ENCODE results near the gene CTDSP2.
"Not testable (repeated sequence)": the region's sequence is repeated elsewhere in the genome, so short reads cannot be mapped to it uniquely, and the experiment has no call there.

CTDSP2 gene

GRCh38 chr12:57866308-57867019 lies 19.9 kb upstream of the CTDSP2 start:
- peaks cover 3% of the 10 kb centered on the region for H3K27me3 ChIP-seq (replicated peaks; ENCODE audit: control insufficient read depth, insufficient read depth, low read length, poor library complexity, severe bottlenecking)
- H3K9me3 ChIP-seq (ENCODE audit: control insufficient read depth, low read length): no peaks in the 10 kb centered on the region
- H3K27ac ChIP-seq (ENCODE audit: insufficient read depth, low read length, poor library complexity, severe bottlenecking): no peak overlapping the region
- H3K4me1 ChIP-seq (ENCODE audit: control insufficient read depth, insufficient read depth, low read length, poor library complexity, severe bottlenecking): no peaks in the 10 kb centered on the region
- H3K4me3 ChIP-seq (ENCODE audit: insufficient read depth, low read depth, low read length, poor library complexity, severe bottlenecking): no peak overlapping the region
- H3K36me3 ChIP-seq (ENCODE audit: control insufficient read depth, insufficient read depth, low read length): no peaks in the 10 kb centered on the region
- DNase-seq: no peak

- Histone ChIP-seq H3K9me3 (ENCODE audit: control insufficient read depth, low read length) (no peaks in the 10 kb centered on the region), H3K36me3 (ENCODE audit: control insufficient read depth, insufficient read depth, low read length) (no peaks in the 10 kb centered on the region), H3K4me3 (ENCODE audit: insufficient read depth, low read depth, low read length, poor library complexity, severe bottlenecking) (peak overlapping the region; percentile 65), H3K4me1 (ENCODE audit: control insufficient read depth, insufficient read depth, low read length, poor library complexity, severe bottlenecking) (no peaks in the 10 kb centered on the region), H3K27me3 (replicated peaks; ENCODE audit: control insufficient read depth, insufficient read depth, low read length, poor library complexity, severe bottlenecking) (peaks cover 3% of the 10 kb centered on the region), H3K27ac (ENCODE audit: insufficient read depth, low read length, poor library complexity, severe bottlenecking) (no peak overlapping the region)
- peak in 1 of 3 donors; percentile 28 for DNase-seq
Observed at GRCh38 chr12:57865084-57865751, 18.7 kb upstream of the CTDSP2 start.

GRCh38 chr12:57864442-57865083 lies 18.0 kb upstream of the CTDSP2 start:
- no peaks in the 10 kb centered on the region for H3K36me3 ChIP-seq (ENCODE audit: control insufficient read depth, insufficient read depth, low read length)
- no peaks in the 10 kb centered on the region for H3K4me1 ChIP-seq (ENCODE audit: control insufficient read depth, insufficient read depth, low read length, poor library complexity, severe bottlenecking)
- peaks cover 3% of the 10 kb centered on the region for H3K27me3 ChIP-seq (replicated peaks; ENCODE audit: control insufficient read depth, insufficient read depth, low read length, poor library complexity, severe bottlenecking)
- H3K9me3 ChIP-seq (ENCODE audit: control insufficient read depth, low read length): no peaks in the 10 kb centered on the region
- DNase-seq: no peak
- H3K27ac ChIP-seq (ENCODE audit: insufficient read depth, low read length, poor library complexity, severe bottlenecking): no peak overlapping the region
- peak overlapping the region; percentile 65 for H3K4me3 ChIP-seq (ENCODE audit: insufficient read depth, low read depth, low read length, poor library complexity, severe bottlenecking)

- Histone ChIP-seq H3K27ac (ENCODE audit: insufficient read depth, low read length, poor library complexity, severe bottlenecking) (no peak overlapping the region), H3K27me3 (replicated peaks; ENCODE audit: control insufficient read depth, insufficient read depth, low read length, poor library complexity, severe bottlenecking) (peaks cover 3% of the 10 kb centered on the region), H3K36me3 (ENCODE audit: control insufficient read depth, insufficient read depth, low read length) (no peaks in the 10 kb centered on the region), H3K9me3 (ENCODE audit: control insufficient read depth, low read length) (no peaks in the 10 kb centered on the region), H3K4me1 (ENCODE audit: control insufficient read depth, insufficient read depth, low read length, poor library complexity, severe bottlenecking) (no peaks in the 10 kb centered on the region), H3K4me3 (ENCODE audit: insufficient read depth, low read depth, low read length, poor library complexity, severe bottlenecking) (no peak overlapping the region)
- no peak for DNase-seq
Observed at GRCh38 chr12:57863676-57864075, 17.1 kb upstream of the CTDSP2 start.

GRCh38 chr12:57861967-57862366 lies 15.4 kb upstream of the CTDSP2 start:
- no peak overlapping the region for H3K27ac ChIP-seq (ENCODE audit: insufficient read depth, low read length, poor library complexity, severe bottlenecking)
- no peak for DNase-seq
- H3K9me3 ChIP-seq (ENCODE audit: control insufficient read depth, low read length): no peaks in the 10 kb centered on the region
- H3K36me3 ChIP-seq (ENCODE audit: control insufficient read depth, insufficient read depth, low read length): no peaks in the 10 kb centered on the region
- peaks cover 3% of the 10 kb centered on the region for H3K27me3 ChIP-seq (replicated peaks; ENCODE audit: control insufficient read depth, insufficient read depth, low read length, poor library complexity, severe bottlenecking)
- H3K4me1 ChIP-seq (ENCODE audit: control insufficient read depth, insufficient read depth, low read length, poor library complexity, severe bottlenecking): no peaks in the 10 kb centered on the region
- no peak overlapping the region for H3K4me3 ChIP-seq (ENCODE audit: insufficient read depth, low read depth, low read length, poor library complexity, severe bottlenecking)

- H3K27ac ChIP-seq (ENCODE audit: insufficient read depth, low read length, poor library complexity, severe bottlenecking); H3K9me3 ChIP-seq (ENCODE audit: control insufficient read depth, low read length); H3K27me3 ChIP-seq (replicated peaks; ENCODE audit: control insufficient read depth, insufficient read depth, low read length, poor library complexity, severe bottlenecking); H3K4me3 ChIP-seq (ENCODE audit: insufficient read depth, low read depth, low read length, poor library complexity, severe bottlenecking); H3K36me3 ChIP-seq (ENCODE audit: control insufficient read depth, insufficient read depth, low read length); DNase-seq; H3K4me1 ChIP-seq (ENCODE audit: control insufficient read depth, insufficient read depth, low read length, poor library complexity, severe bottlenecking): not testable (repeated sequence)
Observed at GRCh38 chr12:57860883-57861282, 14.4 kb upstream of the CTDSP2 start.

- Histone ChIP-seq H3K4me1 (ENCODE audit: control insufficient read depth, insufficient read depth, low read length, poor library complexity, severe bottlenecking) (no peaks in the 10 kb centered on the region), H3K36me3 (ENCODE audit: control insufficient read depth, insufficient read depth, low read length) (no peaks in the 10 kb centered on the region), H3K27me3 (replicated peaks; ENCODE audit: control insufficient read depth, insufficient read depth, low read length, poor library complexity, severe bottlenecking) (no peaks in the 10 kb centered on the region), H3K4me3 (ENCODE audit: insufficient read depth, low read depth, low read length, poor library complexity, severe bottlenecking) (no peak overlapping the region), H3K9me3 (ENCODE audit: control insufficient read depth, low read length) (no peaks in the 10 kb centered on the region), H3K27ac (ENCODE audit: insufficient read depth, low read length, poor library complexity, severe bottlenecking) (no peak overlapping the region)
- no peak for DNase-seq
Observed at GRCh38 chr12:57859121-57859520, 12.6 kb upstream of the CTDSP2 start.

- H3K4me1 ChIP-seq (ENCODE audit: control insufficient read depth, insufficient read depth, low read length, poor library complexity, severe bottlenecking); H3K4me3 ChIP-seq (ENCODE audit: insufficient read depth, low read depth, low read length, poor library complexity, severe bottlenecking); H3K36me3 ChIP-seq (ENCODE audit: control insufficient read depth, insufficient read depth, low read length); H3K27me3 ChIP-seq (replicated peaks; ENCODE audit: control insufficient read depth, insufficient read depth, low read length, poor library complexity, severe bottlenecking); H3K9me3 ChIP-seq (ENCODE audit: control insufficient read depth, low read length); DNase-seq; H3K27ac ChIP-seq (ENCODE audit: insufficient read depth, low read length, poor library complexity, severe bottlenecking): not testable (repeated sequence)
Observed at GRCh38 chr12:57858123-57858522, 11.6 kb upstream of the CTDSP2 start.

GRCh38 chr12:57854965-57855364 lies 8.4 kb upstream of the CTDSP2 start:
- no peaks in the 10 kb centered on the region for H3K36me3 ChIP-seq (ENCODE audit: control insufficient read depth, insufficient read depth, low read length)
- peaks cover 5% of the 10 kb centered on the region for H3K27me3 ChIP-seq (replicated peaks; ENCODE audit: control insufficient read depth, insufficient read depth, low read length, poor library complexity, severe bottlenecking)
- no peaks in the 10 kb centered on the region for H3K9me3 ChIP-seq (ENCODE audit: control insufficient read depth, low read length)
- H3K27ac ChIP-seq (ENCODE audit: insufficient read depth, low read length, poor library complexity, severe bottlenecking): no peak overlapping the region
- H3K4me3 ChIP-seq (ENCODE audit: insufficient read depth, low read depth, low read length, poor library complexity, severe bottlenecking): no peak overlapping the region
- H3K4me1 ChIP-seq (ENCODE audit: control insufficient read depth, insufficient read depth, low read length, poor library complexity, severe bottlenecking): peaks cover 6% of the 10 kb centered on the region
- DNase-seq: no peak
